Activated CD8-positive, alpha-beta T cell treated with anti-CD3 and anti-CD28 coated beads for 36 hours (primary cell): ENCODE results near the gene CTSL. TPM values are rescaled to one million over a fixed set of nuclear protein-coding genes. Genes with fewer than 3 reads are reported as not detected.

Experiments
- ATAC-seq: fragments of 200-7000 bp; cut with Tn5 transposase; one replicate; pipeline ENCODE4 v1.10.0; 2021; ENCODE audit warnings: mild to moderate bottlenecking, moderate library complexity
- CTCF ChIA-PET: fragments of 350-600 bp; sonication (Branson Sonifier 250); formaldehyde crosslinking; loops from one replicate; lab custom pipeline; 2021; ENCODE audit warnings: antibody characterized with exemption; lab: Charles Lee
- POLR2A ChIA-PET: fragments of 350-600 bp; sonication (Branson Sonifier 250); formaldehyde crosslinking; loops from one replicate; lab custom pipeline; 2021; ENCODE audit warnings: antibody characterized with exemption; lab: Charles Lee
- DNase-seq: peaks from one replicate; pipeline ENCODE4 v3.0.0-alpha.2; 2020
- H3K27ac Mint-ChIP-seq: one replicate; pipeline ENCODE4 v1.8.0; 2021; ENCODE audit warnings: mild to moderate bottlenecking, mixed read lengths
- H3K27me3 Mint-ChIP-seq: one replicate; pipeline ENCODE4 v1.8.0; 2021; ENCODE audit warnings: mixed read lengths
- H3K36me3 Mint-ChIP-seq: one replicate; pipeline ENCODE4 v1.8.0; 2021; ENCODE audit warnings: low read depth, mixed read lengths
- H3K4me1 Mint-ChIP-seq: one replicate; pipeline ENCODE4 v1.8.0; 2021; ENCODE audit warnings: low read depth, mixed read lengths
- H3K4me3 Mint-ChIP-seq: one replicate; pipeline ENCODE4 v1.8.0; 2021; ENCODE audit warnings: mild to moderate bottlenecking, moderate library complexity, mixed read lengths
- H3K9me3 Mint-ChIP-seq: one replicate; pipeline ENCODE4 v1.8.0; 2021; ENCODE audit warnings: mixed read lengths
- intact Hi-C: fragments of 100-400 bp; cut with micrococcal nuclease; formaldehyde crosslinking; loops from one replicate; pipeline ENCODE4 v1.10.0; 2022
- total RNA-seq, 2 experiments: library from RNA; stranded (reverse); gene quantifications; one replicate each; pipeline ENCODE4 v1.2.3, GENCODE V29; 2021
- TF ChIP-seq, protein P1 (sequence below): fragments of 200-600 bp; IDR thresholded peaks from one replicate; pipeline ENCODE4 v1.8.0; 2022; ENCODE audit warnings: antibody characterized with exemption, mild to moderate bottlenecking

The CTSL gene
- total RNA-seq, 2 experiments from 2014 or later: 0.36 to 0.58 TPM

DNA sequence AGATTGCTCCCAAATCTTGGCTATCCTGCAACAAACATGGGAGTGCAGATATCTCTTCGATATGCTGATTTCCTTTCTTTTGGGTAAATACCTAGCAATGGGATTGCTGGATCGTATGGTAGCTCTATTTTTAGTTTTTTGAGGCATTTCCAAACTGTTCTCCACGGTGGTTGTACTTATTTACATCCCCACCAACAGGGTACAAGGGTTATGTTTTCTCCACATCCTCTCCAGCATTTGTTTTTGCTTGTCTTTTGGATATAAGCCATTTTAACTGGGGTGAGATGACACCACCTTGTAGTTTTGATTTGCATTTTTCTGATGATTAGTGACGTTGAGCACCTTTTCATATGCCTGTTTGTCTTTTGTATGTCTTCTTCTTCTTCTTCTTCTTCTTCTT lies 20.3 kb downstream of the CTSL start:
- ChIA-PET CTCF (no interaction called here), POLR2A (no interaction called here)
- no peak for ATAC-seq
- no peak for DNase-seq
- intact Hi-C loops: no loop called here
- H3K36me3 Mint-ChIP-seq: no peaks in the 10 kb centered on the region
- H3K4me1 Mint-ChIP-seq: no peaks in the 10 kb centered on the region
- TF ChIP-seq, protein P1, sequence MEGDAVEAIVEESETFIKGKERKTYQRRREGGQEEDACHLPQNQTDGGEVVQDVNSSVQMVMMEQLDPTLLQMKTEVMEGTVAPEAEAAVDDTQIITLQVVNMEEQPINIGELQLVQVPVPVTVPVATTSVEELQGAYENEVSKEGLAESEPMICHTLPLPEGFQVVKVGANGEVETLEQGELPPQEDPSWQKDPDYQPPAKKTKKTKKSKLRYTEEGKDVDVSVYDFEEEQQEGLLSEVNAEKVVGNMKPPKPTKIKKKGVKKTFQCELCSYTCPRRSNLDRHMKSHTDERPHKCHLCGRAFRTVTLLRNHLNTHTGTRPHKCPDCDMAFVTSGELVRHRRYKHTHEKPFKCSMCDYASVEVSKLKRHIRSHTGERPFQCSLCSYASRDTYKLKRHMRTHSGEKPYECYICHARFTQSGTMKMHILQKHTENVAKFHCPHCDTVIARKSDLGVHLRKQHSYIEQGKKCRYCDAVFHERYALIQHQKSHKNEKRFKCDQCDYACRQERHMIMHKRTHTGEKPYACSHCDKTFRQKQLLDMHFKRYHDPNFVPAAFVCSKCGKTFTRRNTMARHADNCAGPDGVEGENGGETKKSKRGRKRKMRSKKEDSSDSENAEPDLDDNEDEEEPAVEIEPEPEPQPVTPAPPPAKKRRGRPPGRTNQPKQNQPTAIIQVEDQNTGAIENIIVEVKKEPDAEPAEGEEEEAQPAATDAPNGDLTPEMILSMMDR: no peak
- peaks cover 6% of the 10 kb centered on the region for H3K27me3 Mint-ChIP-seq
- H3K27ac Mint-ChIP-seq: no peak overlapping the region
- peaks cover 9% of the 10 kb centered on the region for H3K9me3 Mint-ChIP-seq
- H3K4me3 Mint-ChIP-seq: no peak overlapping the region

DNA sequence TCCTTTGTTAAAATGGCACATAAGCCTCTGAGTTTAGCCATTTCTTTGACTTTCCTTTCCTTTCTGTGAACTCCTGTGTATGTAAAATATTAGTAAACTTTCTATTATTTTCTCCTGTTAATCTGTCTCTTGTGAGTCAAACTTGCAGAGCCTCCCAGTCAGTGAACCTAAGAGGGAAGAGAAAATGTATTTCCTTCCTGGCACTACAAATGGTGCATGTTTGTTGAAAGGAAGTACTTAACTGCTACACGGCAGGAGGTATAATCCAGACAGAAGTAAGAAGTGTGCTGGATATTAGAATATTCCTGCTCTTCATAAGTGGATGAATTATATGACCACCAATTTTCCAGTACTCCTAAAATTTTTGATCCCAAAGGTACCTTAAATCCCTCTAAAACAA lies 23.0 kb downstream of the CTSL start:
- Mint-ChIP-seq H3K4me3 (no peak overlapping the region), H3K36me3 (no peaks in the 10 kb centered on the region), H3K27me3 (peaks cover 10% of the 10 kb centered on the region), H3K27ac (no peak overlapping the region), H3K4me1 (no peaks in the 10 kb centered on the region), H3K9me3 (peaks cover 3% of the 10 kb centered on the region)
- CTCF ChIA-PET: no interaction called here
- intact Hi-C loops: no loop called here
- POLR2A ChIA-PET: no interaction called here
- no peak for ATAC-seq
- TF ChIP-seq, protein P1: no peak
- no peak for DNase-seq

DNA sequence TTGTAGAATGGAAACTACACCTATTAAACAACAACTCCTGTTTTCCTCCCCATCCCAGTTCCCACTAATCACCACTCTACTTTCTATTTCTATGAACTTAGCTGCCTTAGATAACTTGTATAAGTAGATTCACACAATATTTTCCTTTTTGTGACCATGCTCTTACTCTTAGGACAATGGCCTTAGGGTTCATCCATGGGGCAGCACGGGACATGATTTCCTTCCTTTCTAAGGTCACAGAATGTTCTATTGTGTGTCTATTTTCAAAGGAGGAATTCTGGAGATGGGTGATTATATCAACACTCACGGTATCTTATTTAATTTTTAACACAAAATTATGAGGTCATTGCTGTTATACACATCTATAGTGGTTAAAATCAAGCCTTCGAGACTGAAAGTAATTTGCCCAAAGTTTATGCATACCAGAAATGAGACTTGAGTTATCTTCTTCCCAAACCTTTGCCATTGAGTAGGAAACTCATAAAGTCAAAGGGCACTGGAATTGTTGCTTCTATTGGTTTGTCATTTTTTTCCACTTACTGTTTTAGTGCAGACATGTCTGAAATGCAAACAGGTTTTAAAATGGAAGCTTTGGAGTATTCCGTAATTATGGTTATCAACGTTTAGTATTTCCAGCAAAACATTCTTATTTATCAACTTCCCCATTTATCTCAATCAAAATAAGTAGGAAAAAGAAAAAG lies 23.6 kb downstream of the CTSL start:
- Mint-ChIP-seq H3K27me3 (peaks cover 10% of the 10 kb centered on the region), H3K27ac (no peak overlapping the region), H3K4me3 (no peak overlapping the region), H3K4me1 (no peaks in the 10 kb centered on the region), H3K9me3 (peaks cover 3% of the 10 kb centered on the region), H3K36me3 (no peaks in the 10 kb centered on the region)
- ATAC-seq: no peak
- intact Hi-C loops: no loop called here
- ChIA-PET POLR2A (no interaction called here), CTCF (no interaction called here)
- DNase-seq: no peak
- TF ChIP-seq, protein P1: no peak

DNA sequence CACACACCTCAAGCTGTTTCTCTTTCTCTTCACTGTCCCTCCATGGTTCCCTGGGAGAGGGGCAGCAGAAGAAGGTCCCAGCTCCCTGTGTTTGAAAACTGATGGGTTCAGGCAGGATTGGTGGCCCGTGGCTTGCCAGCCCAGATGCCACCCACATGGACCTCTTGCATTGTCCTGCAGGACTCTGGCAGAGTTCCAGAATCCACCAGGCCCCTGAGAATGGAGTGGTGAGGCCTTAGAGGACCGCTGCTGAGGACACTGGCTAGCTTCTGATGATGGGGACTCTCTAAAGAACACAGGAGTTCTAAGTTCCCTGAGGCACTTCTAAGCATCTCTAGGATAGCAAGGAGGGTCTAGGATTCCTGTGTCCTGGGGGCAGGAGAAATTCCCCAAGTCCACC lies 24.8 kb downstream of the CTSL start:
- POLR2A ChIA-PET: no interaction called here

DNA sequence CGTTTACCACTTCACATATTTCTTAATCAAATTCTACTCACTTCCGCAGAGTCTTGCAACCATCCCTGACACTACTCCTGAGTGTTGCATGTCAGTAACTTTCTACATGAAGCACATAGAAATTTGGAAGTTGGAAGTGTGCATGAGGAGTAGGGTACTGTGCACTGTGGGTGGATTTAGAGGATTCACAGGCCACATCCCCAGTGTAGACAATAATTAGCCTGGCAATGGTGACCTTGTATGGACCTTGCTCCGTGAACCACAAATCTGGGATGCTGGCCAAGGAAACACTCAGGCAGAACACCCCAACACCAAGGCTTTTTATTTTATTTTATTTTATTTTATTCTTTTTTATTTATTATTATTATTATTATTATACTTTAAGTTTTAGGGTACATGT lies 25.5 kb downstream of the CTSL start:
- TF ChIP-seq, protein P1: no peak
- DNase-seq (no peak), ATAC-seq (no peak)
- Mint-ChIP-seq H3K27me3 (peaks cover 10% of the 10 kb centered on the region), H3K4me1 (no peaks in the 10 kb centered on the region), H3K27ac (no peak overlapping the region), H3K9me3 (peaks cover 3% of the 10 kb centered on the region), H3K36me3 (no peaks in the 10 kb centered on the region), H3K4me3 (no peak overlapping the region)
- ChIA-PET CTCF (no interaction called here), POLR2A (no interaction called here)
- intact Hi-C loops: no loop called here

More for the DNA sequence above, 24.8 kb downstream of the CTSL start:
- TF ChIP-seq, protein P1: no peak
- Mint-ChIP-seq H3K4me1 (no peaks in the 10 kb centered on the region), H3K9me3 (peaks cover 3% of the 10 kb centered on the region), H3K27ac (no peak overlapping the region), H3K36me3 (no peaks in the 10 kb centered on the region), H3K27me3 (peaks cover 10% of the 10 kb centered on the region), H3K4me3 (no peak overlapping the region)
- no peak for ATAC-seq
- intact Hi-C loops: no loop called here
- no peak for DNase-seq
- CTCF ChIA-PET: no interaction called here
